A673 (cell line): Measurements from ENCODE around the gene CENPU. TPM values are rescaled to one million over a fixed set of nuclear protein-coding genes. Genes with fewer than 3 reads are reported as not detected.
A peak's percentile ranks its signal among the peaks of the same experiment; 100 is the strongest.
"Not testable (repeated sequence)": the region's sequence is repeated elsewhere in the genome, so short reads cannot be mapped to it uniquely, and the experiment has no call there.

Experiments used
- Bru-seq: library from RNA; stranded (reverse); fragments of 400-500 nt; gene quantifications from one replicate; lab custom pipeline; 2021; lab: Mats Ljungman, UMichigan
- BruChase-seq, 2 experiments: library from RNA; stranded (reverse); fragments of 400-500 nt; gene quantifications; one replicate each; lab custom pipeline; 2021; lab: Mats Ljungman, UMichigan
- BruUV-seq: library from RNA; stranded (reverse); fragments of 400-500 nt; replicated peaks from 2 replicates; lab custom pipeline; 2021; lab: Mats Ljungman, UMichigan
- CTCF ChIA-PET: fragments of 300-600 bp; sonication (Branson Sonifier 250); formaldehyde crosslinking; loops from one replicate; lab custom pipeline; 2022; ENCODE audit warnings: antibody characterized with exemption; lab: Charles Lee
- POLR2A ChIA-PET: fragments of 300-600 bp; sonication (Branson Sonifier 250); formaldehyde crosslinking; loops from one replicate; lab custom pipeline; 2022; ENCODE audit warnings: antibody characterized with exemption; ENCODE audit not compliant: low non-redundant PET; lab: Charles Lee
- DNase-seq: peaks from one replicate; pipeline ENCODE4 v3.0.0-alpha.2; 2015; ENCODE audit warnings: low spot score
- H3K27ac ChIP-seq: fragments of 200-600 bp; sonication (generic); 2 replicates; pipeline ENCODE4 v1.5.1; 2016; ENCODE audit warnings: mixed run types, low read depth, mild to moderate bottlenecking, mixed read lengths, antibody characterized with exemption, low read length; ENCODE audit not compliant: poor library complexity, severe bottlenecking
- H3K27me3 ChIP-seq: fragments of 200-600 bp; sonication (generic); replicated peaks from 2 replicates; pipeline ENCODE4 v1.6.1; 2017; ENCODE audit warnings: mixed run types, low read depth, mild to moderate bottlenecking, mixed read lengths, antibody characterized with exemption, low read length; ENCODE audit not compliant: insufficient read depth, poor library complexity
- H3K36me3 ChIP-seq: fragments of 200-600 bp; sonication (generic); 2 replicates; pipeline ENCODE4 v1.6.1; 2016; ENCODE audit warnings: mixed run types, mild to moderate bottlenecking, mixed read lengths, antibody characterized with exemption, low read length; ENCODE audit not compliant: insufficient read depth, poor library complexity, severe bottlenecking
- H3K4me1 ChIP-seq: fragments of 200-600 bp; sonication (generic); 2 replicates; pipeline ENCODE4 v1.6.1; 2017; ENCODE audit warnings: mixed run types, mild to moderate bottlenecking, mixed read lengths, antibody characterized with exemption, low read length; ENCODE audit not compliant: insufficient read depth, poor library complexity, severe bottlenecking
- H3K4me3 ChIP-seq: fragments of 200-600 bp; sonication (generic); 2 replicates; pipeline ENCODE4 v1.5.1; 2016; ENCODE audit warnings: low read depth, mixed run types, mild to moderate bottlenecking, mixed read lengths, low read length; ENCODE audit not compliant: poor library complexity, severe bottlenecking
- H3K9me3 ChIP-seq: fragments of 200-600 bp; sonication (generic); 2 replicates; pipeline ENCODE4 v1.6.1; 2016; ENCODE audit warnings: mixed run types, low read depth, mild to moderate bottlenecking, mixed read lengths, antibody characterized with exemption, low read length; ENCODE audit not compliant: poor library complexity, severe bottlenecking
- CTCF ChIP-seq: fragments of 300-800, 200-600 bp; sonication (generic); conservative IDR thresholded peaks from 2 replicates; pipeline ENCODE4 v1.5.1; 2017; ENCODE audit warnings: low read depth, mild to moderate bottlenecking, antibody characterized with exemption, low read length, moderate library complexity, mixed read lengths
- EZH2 ChIP-seq: fragments of 200-600 bp; sonication (generic); IDR thresholded peaks from 2 replicates; pipeline ENCODE4 v1.6.1; 2017; ENCODE audit warnings: borderline replicate concordance, low read depth, mild to moderate bottlenecking, mixed read lengths, antibody characterized with exemption, low read length; ENCODE audit not compliant: poor library complexity, severe bottlenecking
- intact Hi-C: fragments of 100-400 bp; cut with micrococcal nuclease; formaldehyde crosslinking; loops from one replicate; pipeline ENCODE4 v1.10.0; 2022; ENCODE audit not compliant: unreplicated experiment
- long read RNA-seq: library from polyadenylated mRNA; stranded (forward); transcript quantifications from one replicate; pipeline ENCODE4 v2.0.0, GENCODE V29; 2022
- total RNA-seq: library from RNA; stranded (reverse); gene quantifications from 2 replicates; pipeline ENCODE4 v1.2.3, GENCODE V29; 2021

CENPU gene
- total RNA-seq, result 87.3 and 97.2 TPM in 2 replicates
- Bru-seq, nascent RNA, result percentile 96 among the genes with signal in this experiment
- percentile 85 among the genes with signal in this experiment for BruChase-seq, experiment 1, labeled RNA remaining after a 2-hour chase
- percentile 77 among the genes with signal in this experiment for BruChase-seq, experiment 2, labeled RNA remaining after a 6-hour chase
- long read RNA-seq, transcript CENPU-205 (12 exons, 1,549 nt), result minor isoform, 22 of 211 reads
- long read RNA-seq, transcript CENPU-201 (13 exons, 1,998 nt), result major isoform, 168 of 211 reads
- long read RNA-seq, partial matches to known transcripts, result 7 of 211 reads
- long read RNA-seq, other reads (novel, unspliced or antisense), result 13 of 211 reads

- peak within 1 kb of the TSS; percentile 88 for H3K27ac ChIP-seq
- H3K4me1 ChIP-seq, result peaks cover 19% of the 10 kb centered on the region
- H3K9me3 ChIP-seq, result no peaks in the 10 kb centered on the region
- TF ChIP-seq EZH2, result no peak
- no peak for TF ChIP-seq CTCF
- intact Hi-C loops, result loop anchor here (5.0 to 10.0 kb wide), 2 partner anchors 87 to 469 kb away; partner anchors contain the start of genes CASP3 and PRIMPOL
- CTCF ChIA-PET, result interaction anchor here (0.6 to 1.3 kb wide), 4 partner anchors 12 to 446 kb away, joined by 3 to 6 read pairs (median 4); partner anchors contain the start of genes CASP3 and PRIMPOL
- POLR2A ChIA-PET, result interaction anchor here (0.6 kb wide), 2 partner anchors 40 to 204 kb away, joined by 4 to 5 read pairs; no protein-coding TSS in a partner anchor
- peak within 1 kb of the TSS; percentile 74 for H3K4me3 ChIP-seq
- DNase-seq, result peak; percentile 99
- BruUV-seq, result no TSS peak
- H3K27me3 ChIP-seq, result no peaks in the 10 kb centered on the region
- peaks cover 18% of the 10 kb centered on the region for H3K36me3 ChIP-seq
Observed at GRCh38 chr4:184733654-184734524, at the start of gene CENPU. TSS of gene CENPU (minus strand) at chr4:184734096. CDS start at chr4:184734062, 34 bp downstream.

- no peak for DNase-seq
- ChIA-PET CTCF (no interaction called here), POLR2A (no interaction called here)
- no TSS peak for BruUV-seq
- no peak for TF ChIP-seq EZH2
- TF ChIP-seq CTCF, result no peak
- H3K27ac ChIP-seq, result no peak overlapping the region
- H3K4me1 ChIP-seq, result no peaks in the 10 kb centered on the region
- intact Hi-C loops, result no loop called here
- H3K27me3 ChIP-seq, result no peaks in the 10 kb centered on the region
- H3K36me3 ChIP-seq, result no peaks in the 10 kb centered on the region
- no peaks in the 10 kb centered on the region for H3K9me3 ChIP-seq
- H3K4me3 ChIP-seq, result no peak overlapping the region
Observed at GRCh38 chr4:184782731-184783373, 49.0 kb upstream of the CENPU start.

GRCh38 chr4:184779160-184779559 is 45.3 kb upstream of the CENPU start:
- DNase-seq, H3K27me3 ChIP-seq, H3K4me3 ChIP-seq, intact Hi-C loops, BruUV-seq, H3K27ac ChIP-seq, H3K36me3 ChIP-seq, POLR2A ChIA-PET, H3K9me3 ChIP-seq, H3K4me1 ChIP-seq, CTCF ChIA-PET: not testable (repeated sequence)
